HL-60 (cell line): ENCODE measurements around the gene IL17B.

Experiments used
- DNase-seq, 2 experiments: peaks; one replicate each; pipeline ENCODE4 v3.0.0-alpha.2; 2010 to 2020; ENCODE audit warnings: low read depth in 1 of 2, low spot score in 1 of 2
- H3K27ac ChIP-seq: fragments of 250-450 bp; sonication (Bioruptor Pico); replicated peaks from 2 replicates; pipeline ENCODE4 v1.5.1; 2020; ENCODE audit warnings: mild to moderate bottlenecking, moderate library complexity
- H3K27me3 ChIP-seq: fragments of 250-450 bp; sonication (Bioruptor Pico); 2 replicates; pipeline ENCODE4 v1.5.1; 2021; ENCODE audit warnings: mild to moderate bottlenecking, moderate library complexity; ENCODE audit not compliant: insufficient read depth, poor library complexity, severe bottlenecking
- H3K4me3 ChIP-seq: replicated peaks from 2 replicates; pipeline ENCODE4 v1.5.1; 2011; ENCODE audit warnings: mild to moderate bottlenecking, control low read depth, low read length; ENCODE audit not compliant: insufficient read depth
- CTCF ChIP-seq: IDR thresholded peaks from one replicate; pipeline ENCODE4 v1.5.1; 2011; ENCODE audit warnings: low read length, control low read depth, inconsistent platforms; ENCODE audit not compliant: insufficient read depth
- GABPA ChIP-seq: IDR thresholded peaks from 2 replicates; pipeline ENCODE4 v1.6.1; 2012; ENCODE audit warnings: low read depth
- POLR2AphosphoS5 ChIP-seq: IDR thresholded peaks from 2 replicates; pipeline ENCODE4 v1.6.1; 2012; ENCODE audit warnings: low read depth
- REST ChIP-seq: IDR thresholded peaks from 2 replicates; pipeline ENCODE4 v1.6.1; 2012; ENCODE audit warnings: low read depth; ENCODE audit not compliant: insufficient replicate concordance
- SPI1 ChIP-seq: IDR thresholded peaks from 2 replicates; pipeline ENCODE4 v1.6.1; 2012; ENCODE audit warnings: low read depth, mild to moderate bottlenecking, borderline replicate concordance

The IL17B gene

GRCh38 chr5:149345892-149346222 is 33.2 kb downstream of the IL17B start:
- no peak for TF ChIP-seq SPI1
- no peak for TF ChIP-seq CTCF
- TF ChIP-seq GABPA: no peak
- no peak for TF ChIP-seq REST
- TF ChIP-seq POLR2AphosphoS5: no peak
- no peaks in the 10 kb centered on the region for H3K27me3 ChIP-seq
- peak overlapping the region; percentile 91 for H3K27ac ChIP-seq
- peak in 1 of 2 experiments; percentile 38 for DNase-seq
- peak overlapping the region; percentile 97 for H3K4me3 ChIP-seq

DNA sequence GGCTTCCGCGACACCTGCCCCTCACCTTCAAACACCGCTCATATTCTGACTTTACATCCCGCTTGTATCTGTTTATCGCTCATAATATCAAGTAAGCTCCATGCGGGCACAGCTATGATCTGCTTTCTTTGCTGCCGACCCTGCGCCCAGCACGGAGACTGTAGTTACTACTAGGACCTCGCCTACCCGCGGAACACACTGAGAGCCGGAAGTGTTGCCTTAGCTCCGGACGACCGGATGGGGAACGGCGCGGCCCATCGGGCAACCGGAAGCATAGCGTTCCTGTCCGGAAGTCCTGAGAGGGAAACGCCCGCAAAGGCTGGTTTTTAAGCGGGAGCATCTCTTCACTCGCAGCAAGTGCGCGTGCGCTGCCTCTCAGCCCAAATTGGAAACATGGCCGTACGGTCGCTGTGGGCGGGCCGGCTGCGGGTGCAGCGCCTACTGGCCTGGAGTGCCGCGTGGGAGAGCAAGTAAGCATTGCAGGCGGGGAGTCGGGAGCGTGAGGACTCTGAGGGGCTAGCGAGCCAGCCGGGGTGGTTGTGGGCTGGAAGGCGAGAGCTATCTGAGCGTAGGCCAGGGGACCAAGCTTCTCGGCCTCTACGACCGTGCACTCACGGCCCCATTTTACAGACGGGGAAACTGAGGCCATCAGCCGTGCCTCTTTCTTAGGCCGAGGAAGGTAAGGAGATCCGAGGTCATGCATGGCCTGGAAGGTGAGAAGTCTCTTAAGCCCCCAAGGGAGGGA is 33.8 kb downstream of the IL17B start, which contains the start of gene GRPEL2:
GRPEL2 (plus strand) TSS at position 353 of the 745 bp plus-strand sequence; CDS start at position 394, 41 bp downstream.
- TF ChIP-seq POLR2AphosphoS5 (peak; percentile 93), GABPA (peak; percentile 98), SPI1 (peak; percentile 31; the same call in 1 of the 2 replicates), CTCF (no peak), REST (peak; percentile 67)
- peak within 1 kb of the TSS; percentile 97 for H3K4me3 ChIP-seq
- no peaks in the 10 kb centered on the region for H3K27me3 ChIP-seq
- peak within 1 kb of the TSS; percentile 91 for H3K27ac ChIP-seq
- DNase-seq: peak; percentile 98

- peak; percentile 6; the same call in 1 of the 2 replicates for TF ChIP-seq SPI1
- TF ChIP-seq POLR2AphosphoS5: no peak
- TF ChIP-seq REST: no peak
- no peak for TF ChIP-seq GABPA
- TF ChIP-seq CTCF: no peak
- Histone ChIP-seq H3K4me3 (no peak overlapping the region), H3K27ac (no peak overlapping the region), H3K27me3 (no peaks in the 10 kb centered on the region)
- no peak for DNase-seq
Measured at GRCh38 chr5:149344151-149344550, 34.9 kb downstream of the IL17B start.
